ENCODE results near the gene RNF168.

- no peak for TF ChIP-seq CTCF (IDR thresholded peaks at IDR 0.05)
- no peak for TF ChIP-seq EZH2 (IDR thresholded peaks at IDR 0.05; ENCODE audit: borderline replicate concordance, insufficient read depth, low read depth, low read length, poor library complexity, severe bottlenecking)
These were observed 25.9 kb downstream of the RNF168 start for GRCh38 chr3:196477678-196478077.

Data from B cell (primary cell).